ENCODE data around the gene HAGHL.

The HAGHL gene

DNA sequence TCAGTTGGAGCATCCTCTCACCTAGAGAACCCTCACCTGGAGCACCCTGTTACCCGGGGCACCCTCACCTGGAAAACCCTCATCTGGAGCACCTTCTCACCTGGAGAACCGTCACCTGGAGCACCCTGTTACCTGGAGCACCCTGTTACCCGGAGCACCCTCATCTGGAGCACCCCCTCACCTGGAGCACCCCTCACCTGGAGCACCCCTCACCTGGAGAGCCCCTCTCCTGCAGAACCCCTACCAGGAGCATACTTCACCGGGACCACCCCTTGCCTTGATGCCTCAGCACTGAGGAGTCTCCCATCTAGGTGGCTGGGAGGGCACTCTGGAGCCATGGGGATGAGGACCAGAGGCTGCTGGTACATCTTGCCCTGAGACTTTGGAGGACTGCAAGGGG, 17.9 kb upstream of the HAGHL start:
- no peak for DNase-seq (ENCODE audit: low spot score)

DNA sequence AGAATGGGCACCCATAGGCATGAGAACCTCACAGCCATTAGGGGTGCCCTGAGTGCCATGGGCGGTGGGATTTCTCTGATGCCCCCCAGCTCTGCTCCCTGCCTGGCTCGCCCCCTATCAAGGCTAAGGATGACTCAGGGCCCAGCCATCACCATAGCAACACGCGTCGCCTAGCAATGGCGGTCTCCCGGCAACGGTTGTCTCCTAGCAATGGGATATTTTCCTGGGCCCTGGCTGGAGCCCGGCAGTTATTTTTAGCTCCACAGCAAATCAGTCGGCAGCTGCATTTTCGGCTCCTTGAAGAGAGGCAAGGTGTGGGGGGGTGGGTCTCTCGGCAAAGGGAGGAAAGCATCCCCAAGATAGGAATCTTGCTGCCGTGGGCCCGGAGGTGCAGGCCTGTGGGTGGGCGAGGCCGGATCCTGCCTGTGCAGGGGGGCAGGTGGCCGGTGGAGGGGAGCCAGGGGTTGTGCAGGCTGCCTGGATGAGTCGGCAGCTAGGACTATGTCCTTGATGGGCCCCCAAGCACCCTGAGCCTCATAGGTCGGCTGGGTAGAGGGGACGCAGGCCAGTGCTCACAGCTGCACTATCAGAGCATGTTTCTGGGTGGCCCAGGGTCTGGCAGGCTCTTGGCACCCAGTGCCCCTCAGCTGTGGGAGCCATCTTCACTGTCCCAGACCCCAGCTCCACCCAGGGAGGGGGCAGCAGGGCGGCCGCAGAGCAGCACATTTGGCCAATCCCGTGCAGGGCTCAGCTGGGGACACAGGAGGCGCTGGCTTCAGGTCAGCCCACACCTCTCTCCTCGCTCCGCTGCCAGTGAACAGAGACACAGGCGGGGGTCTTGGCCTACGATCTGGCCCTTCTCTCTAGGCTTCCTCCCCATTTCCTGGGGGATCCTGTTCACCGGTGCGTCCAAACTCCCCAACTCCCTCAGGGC, 17.1 kb upstream of the HAGHL start:
- peak; percentile 99 for DNase-seq (ENCODE audit: low spot score)

- no peak for DNase-seq (ENCODE audit: low spot score)
Measured at GRCh38 chr16:710500-711075, 16.3 kb upstream of the HAGHL start.

DNA sequence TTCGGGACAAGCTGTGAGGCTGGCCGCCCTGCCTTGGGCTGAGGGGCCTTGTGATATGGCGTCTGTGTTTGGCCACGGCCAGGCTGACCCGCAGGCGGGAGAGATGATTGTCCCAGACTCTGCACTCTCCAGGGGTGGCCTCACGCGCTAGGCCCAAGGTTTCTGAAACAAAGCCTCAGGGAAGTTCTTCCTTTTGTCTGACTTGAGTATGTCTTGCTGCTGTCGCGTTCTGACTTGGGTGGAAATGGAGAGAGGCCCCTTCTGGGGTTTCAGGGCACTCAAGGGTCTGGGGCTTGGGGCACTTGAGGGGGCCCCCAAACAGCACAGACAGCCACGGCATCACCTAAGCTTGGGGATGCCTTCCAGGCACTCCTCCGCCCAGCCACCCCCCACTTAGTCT, 15.8 kb upstream of the HAGHL start:
- DNase-seq (ENCODE audit: low spot score): no peak

GRCh38 chr16:711548-712320, 15.2 kb upstream of the HAGHL start:
- DNase-seq (ENCODE audit: low spot score): peak; percentile 91

DNA sequence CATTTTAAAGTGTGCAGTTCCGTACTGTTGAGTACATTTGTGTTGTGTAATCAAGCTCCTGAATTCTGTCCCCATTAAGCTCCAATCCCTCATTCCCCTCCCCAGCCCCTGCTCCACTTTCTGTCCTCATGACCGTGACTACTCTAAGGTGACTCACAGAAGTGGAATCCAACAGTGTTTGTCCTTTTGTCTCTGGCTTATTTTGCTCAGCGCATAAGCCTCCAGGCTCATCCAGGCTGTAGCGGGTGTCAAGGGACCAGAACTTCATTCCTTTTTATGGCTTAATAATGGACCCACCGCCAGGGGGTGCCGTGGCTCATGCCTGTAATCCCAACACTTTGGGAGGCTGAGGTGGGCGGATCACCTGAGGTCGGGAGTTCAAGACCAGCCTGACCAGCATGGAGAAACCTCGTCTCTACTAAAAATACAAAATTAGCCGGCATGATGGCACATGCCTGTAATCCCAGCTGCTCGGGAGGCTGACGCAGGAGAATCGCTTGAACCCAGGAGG, 14.1 kb upstream of the HAGHL start:
- peak; percentile 96 for DNase-seq (ENCODE audit: low spot score)

DNA sequence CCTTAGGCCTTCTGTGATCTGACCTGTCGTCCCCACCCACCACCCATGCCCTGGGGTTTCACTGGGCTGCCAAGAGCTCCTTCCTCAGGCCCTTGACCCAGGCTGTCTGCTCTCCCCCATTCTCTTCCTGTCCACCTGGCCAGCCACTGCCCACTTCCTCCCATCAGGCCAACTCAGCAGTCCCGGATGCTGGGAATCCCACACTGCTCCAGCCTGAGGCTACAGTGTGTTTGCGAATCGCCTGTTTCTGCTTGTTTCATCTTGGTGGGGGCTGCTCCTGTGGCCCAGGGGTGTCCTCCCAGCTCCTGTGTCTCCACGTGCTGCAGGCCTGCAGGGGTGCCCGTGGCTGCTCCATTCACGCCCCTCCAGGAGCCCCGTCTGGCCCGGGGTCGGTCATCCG, 12.8 kb upstream of the HAGHL start:
- no peak for DNase-seq (ENCODE audit: low spot score)

- peak; percentile 96 for DNase-seq (ENCODE audit: low spot score)
Measured at GRCh38 chr16:714558-715476, 12.1 kb upstream of the HAGHL start, which contains the start of gene METRN. Gene METRN (plus strand): TSS chr16:715118. CDS start chr16:715290, 172 bp downstream.

GRCh38 chr16:715477-716199, 11.3 kb upstream of the HAGHL start:
- DNase-seq (ENCODE audit: low spot score): no peak

- no peak for DNase-seq (ENCODE audit: low spot score)
Measured at GRCh38 chr16:716200-716568, 10.7 kb upstream of the HAGHL start.

DNA sequence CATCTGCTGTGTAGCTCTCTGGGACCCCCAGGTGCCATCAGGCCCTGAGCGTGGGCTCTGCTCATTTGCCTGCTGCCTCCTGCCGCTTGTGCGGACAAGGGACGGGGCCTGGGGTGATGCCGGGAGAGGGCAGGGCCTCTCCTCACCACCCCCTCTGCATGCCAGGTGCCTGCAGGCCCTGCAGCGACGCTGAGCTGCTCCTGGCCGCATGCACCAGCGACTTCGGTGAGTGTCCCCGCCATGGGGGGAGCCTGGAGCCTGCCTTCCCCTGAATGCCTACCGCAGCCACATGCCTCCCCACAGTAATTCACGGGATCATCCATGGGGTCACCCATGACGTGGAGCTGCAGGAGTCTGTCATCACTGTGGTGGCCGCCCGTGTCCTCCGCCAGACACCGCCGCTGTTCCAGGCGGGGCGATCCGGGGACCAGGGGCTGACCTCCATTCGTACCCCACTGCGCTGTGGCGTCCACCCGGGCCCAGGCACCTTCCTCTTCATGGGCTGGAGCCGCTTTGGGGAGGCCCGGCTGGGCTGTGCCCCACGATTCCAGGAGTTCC, 10.1 kb upstream of the HAGHL start:
- no peak for DNase-seq (ENCODE audit: low spot score)

- no peak for DNase-seq (ENCODE audit: low spot score)
Measured at GRCh38 chr16:717450-718245, 9.3 kb upstream of the HAGHL start.

DNA sequence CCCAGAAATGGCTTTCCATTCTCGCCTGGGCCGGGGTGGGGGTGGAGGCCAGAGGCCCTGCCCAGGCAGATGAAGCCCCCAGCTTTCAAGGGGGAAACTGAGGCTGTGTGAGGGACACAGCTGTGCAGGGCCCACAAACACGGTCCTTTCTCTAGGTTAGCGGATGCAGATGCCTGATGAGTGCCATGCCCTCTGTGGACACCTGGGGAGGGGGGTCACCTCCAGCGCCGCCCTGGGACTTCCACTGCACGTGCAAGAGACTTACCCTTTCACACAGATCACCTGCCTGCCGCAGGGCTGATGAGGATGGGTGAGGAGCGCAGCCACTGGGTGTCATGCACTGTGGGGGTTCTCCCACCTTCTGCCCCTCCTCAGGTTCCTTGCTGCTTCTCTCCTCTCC, 8.5 kb upstream of the HAGHL start:
- no peak for DNase-seq (ENCODE audit: low spot score)

DNA sequence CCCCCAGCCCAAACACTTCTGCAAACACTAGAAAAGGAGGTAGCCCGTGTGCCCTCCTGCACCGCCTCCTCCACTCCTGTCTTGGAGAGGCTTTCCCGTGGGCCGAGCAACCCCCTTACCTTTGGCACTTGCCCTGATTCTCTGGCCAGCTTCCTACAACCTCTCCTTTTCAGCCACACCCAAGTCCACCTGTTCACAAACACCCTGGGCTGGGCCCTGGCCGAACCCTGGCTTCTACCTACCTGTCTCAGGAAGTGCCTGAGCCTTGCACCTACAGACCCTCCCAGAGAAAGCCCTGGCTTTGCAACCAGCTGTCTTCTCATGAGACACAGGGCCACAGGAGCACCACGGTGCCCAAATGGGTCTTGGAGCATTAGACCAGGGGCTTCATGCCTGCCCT, 8.0 kb upstream of the HAGHL start:
- no peak for DNase-seq (ENCODE audit: low spot score)

DNA sequence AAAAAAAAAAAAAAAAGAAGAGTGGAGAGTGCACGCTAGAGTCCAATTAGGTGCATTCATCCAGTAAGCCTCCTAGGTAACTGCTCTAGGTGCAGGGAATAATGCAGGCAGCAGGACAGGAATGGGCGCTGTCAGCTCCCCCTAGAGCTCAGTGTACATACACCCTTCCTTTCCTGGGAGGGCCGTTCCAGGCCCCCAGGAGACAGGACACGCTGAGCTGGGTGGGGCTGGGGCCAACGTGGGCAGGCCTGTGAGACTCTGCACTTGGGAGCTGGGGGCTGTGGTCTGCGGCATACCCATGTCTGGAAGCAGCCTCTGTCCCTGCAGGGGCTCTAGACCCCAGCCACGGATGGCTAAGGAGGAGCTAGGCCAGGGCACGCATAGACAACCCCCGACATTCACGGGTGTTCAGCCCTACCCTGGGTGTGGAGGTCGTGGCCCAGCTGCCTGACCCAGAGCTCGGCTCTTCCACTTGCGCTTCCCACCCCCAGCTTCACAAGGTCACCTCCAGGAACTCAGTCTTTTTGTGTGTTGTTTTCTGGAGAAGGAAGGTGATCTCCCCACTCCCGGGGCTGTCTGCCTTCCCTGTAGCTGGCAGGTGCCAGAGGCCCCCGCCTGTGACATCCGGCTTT, 7.0 kb upstream of the HAGHL start:
- DNase-seq (ENCODE audit: low spot score): no peak

- peak; percentile 84 for DNase-seq (ENCODE audit: low spot score)
Measured at GRCh38 chr16:720447-720989, 6.4 kb upstream of the HAGHL start.

- DNase-seq (ENCODE audit: low spot score): peak; percentile 90
Measured at GRCh38 chr16:720990-721764, 5.7 kb upstream of the HAGHL start, which contains the start of gene ANTKMT. Gene ANTKMT (plus strand): TSS chr16:721146. CDS start chr16:721275, 129 bp downstream.
